GM19328 (cell line): ENCODE data around the gene EDAR.

Source experiments
- ATAC-seq: cut with Tn5 transposase; IDR thresholded peaks from one replicate; pipeline ENCODE4 v1.9.1; 2021; ENCODE audit warnings: mild to moderate bottlenecking, moderate library complexity; ENCODE audit not compliant: unreplicated experiment

EDAR gene

DNA sequence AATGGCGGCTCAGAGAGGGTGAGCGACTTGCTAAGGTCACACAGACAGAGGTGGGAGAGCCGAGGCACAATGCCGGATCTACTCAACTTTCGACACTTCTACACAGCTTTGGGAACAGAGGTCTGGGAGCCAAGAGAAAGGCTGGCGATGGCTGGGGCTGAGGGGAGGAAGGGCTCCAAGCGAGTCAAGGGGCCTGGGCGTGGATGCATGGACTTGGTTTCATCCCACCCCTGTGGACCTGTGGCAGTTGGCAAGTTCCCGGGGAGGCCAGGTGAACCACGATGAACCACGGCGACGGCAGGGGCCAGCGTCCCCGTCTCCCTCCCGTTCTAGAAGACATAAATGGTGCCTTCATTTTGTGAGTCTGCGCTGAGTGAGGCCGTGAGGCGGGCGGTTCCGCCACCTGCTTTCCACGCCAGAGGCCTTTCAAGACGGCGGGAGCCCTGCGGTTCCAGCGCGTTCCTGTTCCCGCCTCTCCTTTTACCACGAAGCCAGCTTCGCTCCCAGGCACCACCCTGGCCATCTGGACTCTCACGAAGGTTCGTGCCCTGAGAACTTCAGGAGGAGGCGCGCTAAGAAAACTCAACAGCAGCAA is 46.7 kb downstream of the EDAR start:
- no peak for ATAC-seq

DNA sequence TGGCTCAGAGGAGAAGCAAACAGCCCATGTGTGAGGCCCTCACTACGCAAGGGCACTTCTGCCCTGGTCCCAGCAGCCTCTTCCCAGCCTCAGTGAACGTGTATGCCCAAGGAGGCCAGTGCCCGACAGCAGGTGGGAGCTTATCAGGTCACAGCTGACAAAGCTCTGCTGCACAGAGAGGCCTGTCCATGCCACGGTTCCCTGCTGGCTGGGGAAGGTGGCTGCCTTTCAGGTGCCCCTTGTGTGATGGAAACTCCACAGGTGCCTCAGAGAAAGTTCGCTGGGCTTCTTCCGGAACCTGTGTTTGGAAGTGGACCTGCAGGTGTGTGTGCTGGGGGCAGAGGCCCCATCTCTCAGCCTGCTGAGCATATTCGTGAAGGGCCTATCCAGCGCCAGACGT is 47.3 kb downstream of the EDAR start:
- ATAC-seq: no peak

DNA sequence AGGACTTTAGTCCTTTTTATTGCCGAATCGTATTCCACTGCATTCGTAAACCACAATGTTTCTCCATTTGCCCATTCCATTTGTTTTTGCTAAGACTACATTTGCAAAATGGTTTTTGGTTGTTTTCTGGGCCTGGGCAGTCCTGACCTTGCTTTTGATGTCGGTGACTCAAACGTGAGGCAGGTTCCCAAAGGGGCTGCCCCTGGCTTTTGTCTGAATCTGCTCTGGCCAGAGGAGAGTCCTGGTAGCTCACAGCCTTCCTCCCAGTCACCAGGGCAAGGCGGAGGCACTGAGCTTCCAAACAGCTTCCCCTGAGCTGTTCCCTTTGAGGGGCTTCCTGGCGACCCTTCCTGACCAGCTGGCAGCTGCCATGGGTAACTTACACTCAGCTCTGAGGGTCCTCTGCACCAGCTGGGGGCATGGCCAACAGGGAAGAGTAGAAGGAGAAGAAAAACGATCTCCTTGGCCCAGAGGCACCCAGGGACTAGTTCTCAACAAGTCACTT is 47.8 kb downstream of the EDAR start:
- no peak for ATAC-seq

DNA sequence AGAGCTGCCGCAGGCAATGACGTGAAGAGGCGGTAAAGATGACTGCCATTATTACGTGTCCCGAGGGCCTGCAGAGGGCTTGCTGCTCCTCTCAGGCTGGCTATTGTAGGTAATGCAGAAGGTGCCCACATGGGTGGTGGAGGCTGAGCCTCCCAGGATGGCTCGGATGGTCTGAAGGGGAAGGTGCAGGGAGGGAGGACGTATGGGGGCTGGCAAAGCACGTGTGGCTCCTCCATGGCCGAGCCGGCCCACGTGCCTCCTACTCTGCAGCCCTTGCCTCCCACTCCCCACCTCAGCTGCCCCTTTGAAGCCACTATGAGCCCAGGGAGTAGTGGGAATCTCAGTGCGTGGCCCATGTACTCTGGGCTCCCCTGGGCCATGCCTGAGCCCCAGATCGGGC is 48.9 kb downstream of the EDAR start:
- ATAC-seq: no peak

GRCh38 chr2:108938077-108938710 is 50.8 kb downstream of the EDAR start:
- no peak for ATAC-seq

- no peak for ATAC-seq
Measured at GRCh38 chr2:108937367-108938017, 51.5 kb downstream of the EDAR start.

- ATAC-seq: no peak
Measured at GRCh38 chr2:108936866-108937265, 52.2 kb downstream of the EDAR start.

DNA sequence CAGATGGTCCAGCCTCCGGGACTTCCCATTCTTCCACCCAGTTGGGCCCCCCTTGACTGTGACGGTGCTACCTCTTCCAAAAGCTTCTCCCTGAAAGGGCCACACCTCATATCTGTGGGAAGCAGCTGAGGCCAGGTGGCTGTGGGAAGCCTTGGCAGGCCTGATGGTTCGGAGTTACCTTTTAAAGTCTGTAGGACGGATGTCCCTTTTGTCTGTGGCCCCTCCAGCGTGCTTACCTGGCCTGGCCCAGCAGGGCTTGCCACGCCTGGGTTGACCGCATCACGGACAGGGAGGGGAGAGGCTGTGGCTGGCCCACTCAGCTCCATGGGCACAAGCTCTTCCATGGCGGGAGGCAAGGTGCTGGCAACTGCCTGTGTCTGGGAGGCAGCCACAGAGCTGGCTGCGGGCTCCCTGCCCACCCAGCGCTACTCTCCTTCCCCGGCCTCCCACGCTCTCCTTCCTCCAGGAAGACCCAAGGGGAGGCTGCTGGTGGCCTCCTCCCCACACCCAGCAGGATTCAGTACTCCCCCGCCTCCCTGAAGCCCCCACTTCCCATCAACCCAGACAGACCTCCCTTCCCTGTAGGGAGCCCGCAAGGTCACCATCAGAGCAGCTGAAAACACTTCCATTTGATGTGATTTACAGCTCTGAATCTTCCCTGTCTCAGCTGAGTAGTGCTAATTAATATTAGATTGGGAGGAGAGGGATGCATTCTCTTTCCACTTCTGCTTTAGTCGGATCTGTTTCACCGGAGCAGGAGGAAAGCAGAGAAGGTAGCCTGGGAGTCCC is 52.8 kb downstream of the EDAR start:
- ATAC-seq: no peak

DNA sequence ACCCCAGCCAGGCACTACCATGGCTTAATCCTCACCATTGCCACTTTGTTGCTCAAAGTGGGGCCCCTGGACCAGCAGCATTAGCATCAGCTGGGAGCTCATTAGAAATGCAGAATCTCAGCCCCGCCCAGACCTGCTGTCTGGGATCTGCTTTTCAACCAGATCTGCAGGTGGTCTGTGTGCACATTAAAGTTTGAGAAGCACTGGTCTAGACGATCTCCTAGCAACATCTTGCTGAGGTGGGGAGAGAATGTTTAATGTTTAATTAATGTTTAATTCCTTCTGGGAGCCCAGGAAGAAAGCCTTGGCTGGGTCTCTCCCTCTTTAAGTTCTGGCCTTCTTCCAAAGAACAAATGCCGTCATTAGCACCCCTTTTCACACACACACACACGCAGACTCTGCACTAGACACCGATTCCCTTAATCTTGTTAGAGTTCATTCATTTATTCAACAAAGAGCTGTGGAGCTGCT is 53.7 kb downstream of the EDAR start:
- no peak for ATAC-seq

GRCh38 chr2:108934583-108935245 is 54.3 kb downstream of the EDAR start:
- no peak for ATAC-seq

DNA sequence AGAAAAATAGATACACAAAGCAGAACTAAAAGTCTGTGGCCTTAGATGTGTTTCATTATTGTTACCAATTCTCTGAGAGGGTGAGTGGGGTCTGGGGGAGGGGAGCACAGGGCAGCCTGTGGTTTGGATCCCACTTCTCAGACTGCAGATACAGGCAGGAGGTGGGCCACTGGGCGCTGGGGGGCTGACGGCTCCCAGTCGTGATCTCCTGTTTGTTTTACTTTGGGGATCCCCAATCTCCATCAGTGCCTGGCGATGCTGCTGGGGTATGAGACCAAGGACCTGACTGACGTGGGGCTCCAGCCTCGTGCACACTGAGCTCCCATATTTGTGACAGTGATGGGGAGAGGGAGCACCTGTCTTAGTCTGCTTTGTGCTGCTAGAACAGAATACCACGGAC is 54.9 kb downstream of the EDAR start:
- ATAC-seq: no peak

DNA sequence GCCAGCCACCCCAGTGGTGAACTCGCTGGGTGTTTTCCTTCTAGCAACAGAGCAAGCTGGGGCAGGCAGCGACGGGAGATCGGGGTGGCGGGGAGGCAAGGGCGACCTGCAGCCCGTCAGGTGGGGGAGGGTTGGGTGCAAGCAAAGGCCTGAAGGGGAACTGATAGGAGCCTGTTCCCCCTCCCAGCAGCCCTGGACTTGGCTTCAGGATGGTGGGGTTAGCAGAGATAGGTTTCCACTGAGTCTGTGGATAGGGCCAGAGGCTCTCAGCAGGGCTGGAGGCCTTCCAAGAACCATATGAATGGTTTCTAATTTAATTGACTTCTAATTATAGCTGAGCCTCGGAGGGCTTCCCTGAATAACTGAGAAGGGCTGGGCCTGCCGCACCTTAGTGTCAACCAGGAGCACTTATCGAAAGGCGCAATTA is 55.3 kb downstream of the EDAR start:
- ATAC-seq: no peak

DNA sequence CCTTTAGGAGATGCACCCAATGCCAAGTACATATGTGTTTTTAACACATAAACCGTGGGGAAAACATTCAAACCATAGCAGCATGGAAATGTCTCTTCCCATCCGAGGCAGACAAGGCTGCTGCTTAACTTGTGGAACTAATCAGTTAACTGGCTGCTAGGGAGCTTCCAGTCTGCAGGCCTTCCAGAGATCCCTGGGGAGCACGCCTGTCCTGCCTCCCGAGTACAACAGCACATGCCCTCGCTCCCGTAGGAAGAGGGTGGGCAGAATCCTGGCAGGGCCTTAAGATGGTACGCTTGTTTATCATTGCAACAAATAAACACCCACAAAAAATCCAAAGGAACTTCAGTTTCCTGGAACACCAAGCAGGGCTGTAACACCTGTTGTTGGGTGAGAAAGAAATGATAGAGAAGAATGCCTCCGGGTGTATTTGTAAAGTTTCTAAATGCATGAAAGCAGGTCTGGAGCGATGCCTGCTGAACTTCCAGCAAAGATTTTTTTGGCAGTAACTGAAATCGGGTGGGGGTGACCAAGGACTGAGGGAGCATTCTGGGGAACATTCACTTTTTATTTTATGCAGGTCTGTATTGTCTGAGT is 56.2 kb downstream of the EDAR start:
- ATAC-seq: no peak

DNA sequence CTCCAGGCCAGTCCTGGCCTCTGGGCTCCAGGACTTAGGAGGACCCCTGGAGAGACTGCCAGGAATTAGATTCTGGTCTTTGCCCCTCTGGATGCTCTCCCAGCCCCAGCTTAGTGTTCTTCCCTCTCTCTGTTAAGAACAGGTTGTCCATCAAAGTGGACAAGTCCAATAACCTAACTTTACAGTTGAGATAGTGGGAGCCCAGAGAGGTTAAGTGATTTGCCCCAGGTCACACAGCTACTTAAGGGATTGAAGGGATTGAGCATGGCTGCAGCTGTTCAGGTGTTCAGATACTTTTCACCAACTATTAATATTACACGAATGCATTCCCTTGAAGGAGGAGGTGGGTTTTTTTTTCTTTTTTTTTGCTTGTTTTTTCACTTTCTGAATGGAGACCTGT is 57.6 kb downstream of the EDAR start:
- no peak for ATAC-seq

GRCh38 chr2:108929807-108930425 is 59.1 kb downstream of the EDAR start:
- ATAC-seq: no peak

DNA sequence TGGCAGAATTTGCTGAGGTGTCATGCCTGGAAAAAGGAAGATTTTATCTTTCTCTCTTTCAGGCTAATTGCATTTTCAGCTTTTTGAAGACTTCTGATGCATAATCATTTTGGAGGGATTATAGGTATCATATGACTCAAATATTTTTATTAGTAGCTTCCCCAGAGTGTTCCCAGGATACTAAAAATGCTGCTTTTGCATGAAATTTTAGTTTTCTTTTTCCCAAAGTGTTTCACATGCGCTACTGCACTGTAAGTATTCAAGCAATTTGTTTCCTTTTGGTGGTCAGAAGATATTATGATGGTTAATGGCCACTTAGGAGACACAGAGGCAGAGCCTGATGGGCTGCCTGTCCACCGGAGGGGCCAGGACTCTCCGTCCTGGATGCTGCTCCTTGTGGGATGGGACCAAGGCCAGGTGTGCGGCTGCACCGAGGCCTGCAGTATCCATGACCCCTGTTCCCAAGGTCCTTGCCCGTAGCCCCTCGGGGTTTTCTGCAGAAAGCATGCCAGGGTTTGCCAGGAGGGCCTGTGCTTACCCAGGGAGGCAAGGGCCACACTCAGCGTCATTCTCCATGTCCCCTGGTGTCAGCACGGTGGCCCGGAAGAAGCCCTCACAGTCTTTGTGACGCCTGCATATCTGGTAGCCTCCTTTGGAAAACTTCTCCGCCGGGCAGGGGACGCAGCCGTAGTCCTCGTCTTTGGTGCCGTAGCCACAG is 60.2 kb downstream of the EDAR start:
- ATAC-seq: no peak

DNA sequence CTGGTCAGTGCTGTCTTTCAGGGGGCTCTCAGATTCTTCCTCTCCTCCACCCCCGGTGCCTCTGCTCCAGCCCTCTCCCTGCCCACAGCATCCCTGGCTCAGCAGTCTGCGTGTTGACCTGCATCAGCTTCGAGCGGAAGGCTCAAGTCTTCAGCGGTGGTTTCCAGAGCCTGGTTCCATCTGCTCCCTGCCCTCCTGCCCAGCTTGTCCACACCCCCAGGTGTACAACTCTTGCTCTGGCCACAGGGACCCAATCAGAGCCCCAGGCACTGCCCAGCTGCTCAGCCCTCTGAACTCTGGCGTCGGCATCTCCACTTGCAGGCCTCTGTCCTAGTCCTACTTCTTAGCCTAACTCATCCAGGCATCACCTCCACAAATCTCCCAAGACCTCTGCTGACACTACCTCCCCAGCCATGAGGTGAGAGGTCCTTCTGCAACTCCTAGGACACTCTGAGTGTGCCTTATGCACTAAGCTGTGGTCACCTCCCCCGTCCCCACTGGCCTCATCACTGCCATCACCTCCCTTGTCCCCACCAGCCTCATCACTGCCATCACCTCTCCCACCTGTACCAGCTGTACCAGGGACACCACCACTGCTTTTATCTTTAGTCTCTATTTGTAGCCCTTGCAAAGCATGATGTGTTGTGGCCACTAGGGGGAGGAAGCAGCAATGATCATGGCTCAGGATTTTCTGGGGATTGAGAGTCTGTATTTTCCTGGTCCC is 60.9 kb downstream of the EDAR start:
- no peak for ATAC-seq

GRCh38 chr2:108927405-108927804 is 61.6 kb downstream of the EDAR start:
- no peak for ATAC-seq
